Subcutaneous adipose tissue (tissue), 4 donors: ENCODE measurements around the gene TEX10. TPM values are rescaled to one million over a fixed set of nuclear protein-coding genes. Genes with fewer than 3 reads are reported as not detected.

Experiments
- CTCF ChIP-seq: fragments of 450-650 bp; IDR thresholded peaks from one replicate; pipeline ENCODE4 v1.5.1; 2016; ENCODE audit warnings: low read depth, mild to moderate bottlenecking, control low read depth, antibody characterized with exemption, moderate library complexity
- total RNA-seq, 4 donors: library from RNA; depleted of rRNA; stranded (reverse); fragments of >200 nt; gene quantifications; one replicate each; pipeline ENCODE4 v1.1.0, GENCODE V29; 2016

The TEX10 gene
- total RNA-seq, 4 donors from 2014 or later, result 8.7 to 27.6 (median 14.6) TPM

GRCh38 chr9:100309992-100310391 lies 42.8 kb downstream of the TEX10 start:
- TF ChIP-seq CTCF, result no peak

GRCh38 chr9:100308965-100309564 lies 43.7 kb downstream of the TEX10 start:
- no peak for TF ChIP-seq CTCF

- TF ChIP-seq CTCF, result no peak
Measured at GRCh38 chr9:100307080-100307479, 45.7 kb downstream of the TEX10 start.

GRCh38 chr9:100306283-100306682 lies 46.5 kb downstream of the TEX10 start:
- TF ChIP-seq CTCF, result no peak

- TF ChIP-seq CTCF, result no peak
Measured at GRCh38 chr9:100303747-100304146, 49.0 kb downstream of the TEX10 start.

- no peak for TF ChIP-seq CTCF
Measured at GRCh38 chr9:100298378-100298777, 54.4 kb downstream of the TEX10 start.

GRCh38 chr9:100296407-100296806 lies 56.3 kb downstream of the TEX10 start:
- TF ChIP-seq CTCF, result no peak
